Ovary (tissue), 10 donors: Measurements from ENCODE around the gene CAPNS1. TPM values are rescaled to one million over a fixed set of nuclear protein-coding genes. Genes with fewer than 3 reads are reported as not detected.

ENCODE experiments used
- DNase-seq, 5 donors: peaks; one replicate each; pipeline ENCODE4 v3.0.0-alpha.2; 2019 to 2020
- H3K27ac ChIP-seq, 2 donors: fragments of 200-600 bp; one replicate each; pipeline versions ENCODE4 v1.5.1 to v1.8.0; 2019 to 2022
- H3K27me3 ChIP-seq: fragments of 200-600 bp; one replicate; pipeline ENCODE4 v1.8.0; 2022
- H3K36me3 ChIP-seq: fragments of 200-600 bp; sonication (generic); one replicate; pipeline ENCODE4 v1.5.1; 2019
- H3K4me1 ChIP-seq: one replicate; pipeline ENCODE4 v1.8.1; 2013; ENCODE audit warnings: mild to moderate bottlenecking, moderate library complexity; ENCODE audit not compliant: insufficient read depth
- H3K4me3 ChIP-seq: fragments of 200-600 bp; sonication (generic); one replicate; pipeline ENCODE4 v1.5.1; 2017
- H3K9me3 ChIP-seq, 2 donors: fragments of 200-600 bp in 1 of 2; sonication (generic) in 1 of 2; one replicate each; pipeline versions ENCODE4 v1.5.1 to v1.8.1; 2013 to 2019; ENCODE audit warnings: mild to moderate bottlenecking in 1 of 2, moderate library complexity in 1 of 2
- EP300 ChIP-seq: sonication (generic); formaldehyde crosslinking; IDR thresholded peaks from one replicate; pipeline ENCODE4 v1.6.1; 2017; ENCODE audit warnings: antibody characterized with exemption
- POLR2A ChIP-seq: fragments of 450-650 bp; IDR thresholded peaks from one replicate; pipeline ENCODE4 v1.6.1; 2017; ENCODE audit warnings: antibody characterized with exemption, mild to moderate bottlenecking, moderate library complexity
- WGBS, 3 donors: extraction: QIAGEN DNeasy Blood & Tissue Kit in 1 of 3; methylation state at CpG; one replicate each; pipeline versions ENCODE4 v1.1.5 to v1.1.7; 2013 to 2017; 5-methylcytosine and 5-hydroxymethylcytosine counted together
- intact Hi-C, 4 donors: fragments of 100-400 bp; cut with DNase I; formaldehyde crosslinking; loops; one replicate each; pipeline versions ENCODE4 v1.11.0 to v1.15.1; 2022 to 2023
- long read RNA-seq, 3 donors: library from polyadenylated mRNA in 2 of 3; unstranded in 2 of 3; transcript quantifications; one replicate each; pipeline ENCODE4 v2.0.0 and lab custom pipeline, GENCODE V29; 2021 to 2026
- polyA plus RNA-seq, 2 donors: library from polyadenylated mRNA; stranded (reverse); fragments of 200-250 nt in 1 of 2; fragments of 350-450 nt in 1 of 2; fragmentation: Illumina TruSeq in 1 of 2; extraction: RNeasy Lipid Tissue Mini Kit (QIAGEN cat#74804) in 1 of 2; gene quantifications; one replicate each; pipeline ENCODE4 v1.2.3, GENCODE V29; 2013 to 2014
- total RNA-seq, 7 donors: library from RNA; depleted of rRNA in 2 of 7; stranded (reverse); fragments of >200 nt in 2 of 7; fragmentation: NEBNext Ultra II Directional in 3 of 7; extraction: Animal tissue kit (Norgen Biotek cat#: 25700) in 3 of 7; gene quantifications; one replicate each; pipeline versions ENCODE4 v1.1.0 to v1.2.4, GENCODE V29; 2016 to 2023
- TF ChIP-seq, protein P1 (sequence below), 3 donors: fragments of 450-650 bp in 2 of 3; fragments of 200-600 bp in 1 of 3; IDR thresholded peaks; one replicate each; pipeline versions ENCODE4 v1.5.1 to v1.8.0; 2016 to 2022; ENCODE audit warnings: antibody characterized with exemption in 3 of 3, mild to moderate bottlenecking in 1 of 3
- donor health status: DM: no; HTN: no; CAD: no; lungs with moderate emphysema.
- donor health status: DM: no; HTN: no; CAD: no.
- donor health status: Bipolar disorder and iron deficiency.
- donor health status: DM: yes; HTN: yes; CAD: no.
- donor health status: DM: no; HTN: no; CAD: no.
- donor health status: DM: yes; HTN: yes; CAD: no.

Gene CAPNS1
- total RNA-seq (100 to 1,000 TPM in 6 of 7 donors, 10 to 100 TPM in 1; 69.4 to 571 (median 488) TPM), polyA plus RNA-seq (100 to 1,000 TPM; 424 to 783 TPM)
- long read RNA-seq, donor 1, partial matches to known transcripts, result 9 of 13 reads
- long read RNA-seq, donor 1, other reads (novel, unspliced or antisense), result 3 of 13 reads
- long read RNA-seq, donor 2, transcript CAPNS1-201 (11 exons, 1,918 nt), result major isoform, 43 of 85 reads
- long read RNA-seq, donor 2, partial matches to known transcripts, result 23 of 85 reads
- long read RNA-seq, donor 2, other reads (novel, unspliced or antisense), result 19 of 85 reads
- long read RNA-seq, donor 3, transcript CAPNS1-201 (11 exons, 1,918 nt), result major isoform, 101 of 202 reads
- long read RNA-seq, donor 3, partial matches to known transcripts, result 48 of 202 reads
- long read RNA-seq, donor 3, other reads (novel, unspliced or antisense), result 53 of 202 reads

DNA sequence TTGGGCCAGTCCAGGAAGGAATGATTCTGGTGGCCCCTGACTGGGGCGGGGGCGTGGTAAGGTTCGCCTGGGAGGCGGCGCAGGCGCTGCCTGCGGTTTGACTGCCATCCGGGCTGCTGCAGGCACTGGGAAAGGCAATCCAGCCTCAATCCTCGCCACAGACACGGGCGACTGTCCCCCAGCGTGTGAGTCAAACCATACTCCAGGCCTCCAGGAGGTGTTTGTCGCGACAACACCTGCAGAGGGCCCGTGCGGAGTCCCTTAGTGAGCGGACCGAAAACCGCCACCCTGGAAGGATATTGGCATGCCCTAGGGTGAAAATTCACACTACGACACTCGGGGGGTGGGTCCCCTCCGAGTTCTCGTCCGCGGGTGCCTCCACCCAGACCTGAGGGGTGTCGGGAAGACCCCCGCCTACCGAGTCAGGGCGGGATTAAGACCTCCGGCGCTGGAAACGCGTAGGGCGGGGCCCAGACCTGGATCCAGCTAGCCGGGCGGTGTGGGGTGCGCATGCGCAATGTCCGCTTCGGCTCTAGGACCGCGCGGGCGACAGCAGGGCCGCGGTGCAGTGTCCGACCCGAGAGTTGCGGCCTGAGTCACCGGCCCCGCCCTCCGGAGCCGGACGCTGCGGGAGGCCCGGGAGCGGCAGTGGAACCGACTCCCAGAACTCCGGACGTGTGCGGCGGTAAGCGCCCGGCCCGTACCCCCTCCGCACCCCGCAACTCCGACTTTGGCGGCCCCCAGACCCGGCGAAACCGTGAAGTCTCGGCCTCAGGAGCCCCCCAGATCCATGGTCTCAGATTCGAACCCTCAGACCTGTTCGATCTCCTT, at the start of gene CAPNS1:
Gene CAPNS1 (plus strand): TSS at position 594 of the 831 bp plus-strand sequence. CDS start 946 bp downstream, outside the sequence.
- TF ChIP-seq EP300 (no peak), POLR2A (peak; percentile 97)
- TF ChIP-seq, protein P1, sequence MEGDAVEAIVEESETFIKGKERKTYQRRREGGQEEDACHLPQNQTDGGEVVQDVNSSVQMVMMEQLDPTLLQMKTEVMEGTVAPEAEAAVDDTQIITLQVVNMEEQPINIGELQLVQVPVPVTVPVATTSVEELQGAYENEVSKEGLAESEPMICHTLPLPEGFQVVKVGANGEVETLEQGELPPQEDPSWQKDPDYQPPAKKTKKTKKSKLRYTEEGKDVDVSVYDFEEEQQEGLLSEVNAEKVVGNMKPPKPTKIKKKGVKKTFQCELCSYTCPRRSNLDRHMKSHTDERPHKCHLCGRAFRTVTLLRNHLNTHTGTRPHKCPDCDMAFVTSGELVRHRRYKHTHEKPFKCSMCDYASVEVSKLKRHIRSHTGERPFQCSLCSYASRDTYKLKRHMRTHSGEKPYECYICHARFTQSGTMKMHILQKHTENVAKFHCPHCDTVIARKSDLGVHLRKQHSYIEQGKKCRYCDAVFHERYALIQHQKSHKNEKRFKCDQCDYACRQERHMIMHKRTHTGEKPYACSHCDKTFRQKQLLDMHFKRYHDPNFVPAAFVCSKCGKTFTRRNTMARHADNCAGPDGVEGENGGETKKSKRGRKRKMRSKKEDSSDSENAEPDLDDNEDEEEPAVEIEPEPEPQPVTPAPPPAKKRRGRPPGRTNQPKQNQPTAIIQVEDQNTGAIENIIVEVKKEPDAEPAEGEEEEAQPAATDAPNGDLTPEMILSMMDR (IDR thresholded peaks at IDR 0.05), result peak in 1 of 3 donors; percentile 39
- no peaks in the 10 kb centered on the region for H3K27me3 ChIP-seq
- DNase-seq, result peak; percentile 98 to 99 (median 98)
- peaks cover 6% of the 10 kb centered on the region for H3K4me1 ChIP-seq
- no peaks in the 10 kb centered on the region for H3K36me3 ChIP-seq
- WGBS, 3 donors, result 0 to 1% (median 0%) methylated on average over 46 to 75 of the region's 75 CpGs
- H3K4me3 ChIP-seq, result peak within 1 kb of the TSS; percentile 94
- H3K9me3 ChIP-seq, result no peaks in the 10 kb centered on the region
- intact Hi-C loops, result no loop called here
- peak within 1 kb of the TSS; percentile 89 to 96 for H3K27ac ChIP-seq

DNA sequence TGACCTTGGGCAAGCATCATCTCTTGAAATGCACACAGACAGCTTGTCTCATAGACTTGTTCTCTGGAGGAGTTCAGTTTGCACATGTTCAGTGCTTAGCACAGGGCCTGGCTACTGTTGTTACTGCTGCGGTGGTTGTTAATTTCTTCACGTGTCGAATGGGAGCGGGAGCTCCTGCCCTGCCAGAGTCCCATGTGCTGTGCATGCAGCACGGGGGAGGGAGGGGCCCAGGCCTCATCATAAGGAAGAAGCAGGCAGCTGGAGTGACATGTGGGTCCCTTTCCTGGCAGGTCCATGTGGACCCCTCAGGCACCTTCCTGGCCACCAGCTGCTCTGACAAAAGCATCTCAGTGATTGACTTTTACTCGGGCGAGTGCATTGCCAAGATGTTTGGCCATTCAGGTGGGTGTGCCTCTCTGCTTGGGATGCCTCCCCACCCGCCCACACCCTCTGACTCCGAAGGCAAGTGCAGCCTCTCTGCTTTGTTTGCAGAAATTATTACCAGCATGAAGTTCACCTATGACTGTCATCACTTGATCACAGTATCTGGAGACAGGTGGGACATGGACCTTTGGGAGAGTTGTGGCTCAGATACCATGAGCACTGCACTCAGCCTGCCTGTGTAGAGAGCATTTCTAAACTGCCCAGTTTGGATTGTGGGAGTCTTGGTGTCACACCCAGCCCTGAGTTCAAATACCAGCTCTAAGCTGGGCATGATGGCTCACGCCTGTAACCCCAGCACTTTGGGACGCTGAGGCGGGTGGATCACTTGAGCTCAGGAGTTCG, 48.8 kb upstream of the CAPNS1 start:
- Histone ChIP-seq H3K36me3 (no peaks in the 10 kb centered on the region), H3K27ac (no peak overlapping the region), H3K4me3 (no peak overlapping the region), H3K4me1 (no peaks in the 10 kb centered on the region), H3K27me3 (no peaks in the 10 kb centered on the region), H3K9me3 (no peaks in the 10 kb centered on the region)
- TF ChIP-seq, protein P1 (IDR thresholded peaks at IDR 0.05), result no peak
- no peak for TF ChIP-seq EP300
- no peak for TF ChIP-seq POLR2A
- WGBS, 3 donors, result 76 to 91% (median 78%) methylated on average over 13 of the region's 13 CpGs
- intact Hi-C loops, result no loop called here
- DNase-seq, result no peak

DNA sequence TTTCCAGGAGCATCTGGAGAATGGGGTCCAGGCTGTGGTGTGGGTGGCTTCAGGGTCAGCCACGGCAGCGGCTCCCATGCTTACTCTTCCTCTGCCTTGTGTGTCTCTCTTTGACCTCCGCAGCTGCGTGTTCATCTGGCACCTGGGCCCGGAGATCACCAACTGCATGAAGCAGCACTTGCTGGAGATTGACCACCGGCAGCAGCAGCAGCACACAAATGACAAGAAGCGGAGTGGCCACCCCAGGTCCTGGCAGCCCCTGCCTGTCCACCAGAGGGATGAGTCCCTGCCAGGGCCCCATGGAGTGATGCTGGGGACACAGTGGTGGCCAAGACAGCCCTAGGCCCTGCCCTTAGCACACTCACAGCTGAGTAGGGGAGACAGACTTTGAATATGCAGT, 47.3 kb upstream of the CAPNS1 start:
- Histone ChIP-seq H3K9me3 (no peaks in the 10 kb centered on the region), H3K36me3 (no peaks in the 10 kb centered on the region), H3K4me1 (no peaks in the 10 kb centered on the region), H3K27ac (no peak overlapping the region), H3K4me3 (no peak overlapping the region), H3K27me3 (no peaks in the 10 kb centered on the region)
- 84 to 93% (median 89%) methylated on average over 4 to 7 of the region's 7 CpGs for WGBS, 3 donors
- intact Hi-C loops, result no loop called here
- TF ChIP-seq POLR2A, result no peak
- TF ChIP-seq, protein P1 (IDR thresholded peaks at IDR 0.05), result no peak
- no peak for TF ChIP-seq EP300
- no peak for DNase-seq

DNA sequence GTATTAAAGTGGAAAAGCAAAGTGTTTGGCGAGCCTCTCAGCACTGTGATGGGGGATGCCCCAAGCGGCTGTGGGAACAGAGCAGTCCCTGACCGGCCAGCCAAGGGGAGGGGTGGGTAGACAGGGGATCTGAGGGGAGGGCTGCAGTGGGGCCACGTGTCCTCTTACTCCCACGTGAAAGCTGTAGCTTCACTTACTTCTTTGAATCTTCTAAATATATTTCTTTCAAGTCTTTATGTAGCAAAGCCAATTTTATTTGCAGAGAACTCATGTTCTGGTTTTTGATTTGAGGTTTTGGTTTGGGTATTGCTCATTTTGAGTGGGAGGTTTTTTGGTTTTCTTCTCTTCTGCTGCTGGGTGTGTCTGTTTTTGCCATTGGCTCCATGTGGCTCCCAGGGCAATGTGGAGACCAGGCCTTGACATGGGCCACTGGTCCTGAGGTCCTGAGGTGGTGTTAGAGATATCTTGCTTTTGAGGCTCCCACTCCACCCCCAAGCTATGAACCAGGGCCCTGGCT, 46.7 kb upstream of the CAPNS1 start:
- TF ChIP-seq EP300 (no peak), POLR2A (no peak)
- TF ChIP-seq, protein P1 (IDR thresholded peaks at IDR 0.05), result no peak
- WGBS, 3 donors, result 14 to 25% (median 19%) methylated on average over 5 of the region's 5 CpGs
- intact Hi-C loops, result no loop called here

More for the DNA sequence above, 46.7 kb upstream of the CAPNS1 start:
- Histone ChIP-seq H3K27me3 (no peaks in the 10 kb centered on the region), H3K9me3 (no peaks in the 10 kb centered on the region), H3K4me3 (no peak overlapping the region), H3K36me3 (no peaks in the 10 kb centered on the region), H3K27ac (no peak overlapping the region), H3K4me1 (no peaks in the 10 kb centered on the region)
- no peak for DNase-seq
